ENCODE results near the gene STOML1. TPM values are rescaled to one million over a fixed set of nuclear protein-coding genes. Genes with fewer than 3 reads are reported as not detected.

The STOML1 gene
- polyA plus RNA-seq, 1 donor from 2014 or later: 49.5 TPM

- no peak overlapping the region for H3K4me3 ChIP-seq (ENCODE audit: low read length)
- H2AFZ ChIP-seq (ENCODE audit: low read depth, low read length): no peak overlapping the region
- no peaks in the 10 kb centered on the region for H3K9me2 ChIP-seq (ENCODE audit: insufficient read depth, low read length)
- no peaks in the 10 kb centered on the region for H3K9me3 ChIP-seq (ENCODE audit: low read length)
- no peak overlapping the region for H3K9ac ChIP-seq (ENCODE audit: low read length)
- H3K27ac ChIP-seq (ENCODE audit: low read length): no peak overlapping the region
- H3K4me2 ChIP-seq (ENCODE audit: low read length): no peak overlapping the region
- no peaks in the 10 kb centered on the region for H4K20me1 ChIP-seq (ENCODE audit: insufficient read depth)
- no peaks in the 10 kb centered on the region for H3K36me3 ChIP-seq (ENCODE audit: insufficient read depth, low read length)
- TF ChIP-seq MXI1 (conservative IDR thresholded peaks at IDR 0.05; ENCODE audit: poor library complexity, severe bottlenecking) (no peak), EP300 (conservative IDR thresholded peaks at IDR 0.05; ENCODE audit: poor library complexity, severe bottlenecking) (no peak), REST (IDR thresholded peaks at IDR 0.05; ENCODE audit: borderline replicate concordance) (no peak), TAF1 (IDR thresholded peaks at IDR 0.05; ENCODE audit: low read depth) (no peak), POLR2AphosphoS5 (IDR thresholded peaks at IDR 0.05) (no peak), CTCF (IDR thresholded peaks at IDR 0.05; ENCODE audit: poor library complexity, severe bottlenecking) (no peak), SMC3 (conservative IDR thresholded peaks at IDR 0.05; ENCODE audit: poor library complexity) (no peak), RAD21 (conservative IDR thresholded peaks at IDR 0.05) (no peak), EZH2 (IDR thresholded peaks at IDR 0.05; ENCODE audit: borderline replicate concordance, insufficient read depth, low read length, poor library complexity, severe bottlenecking) (no peak)
- H3K79me2 ChIP-seq (replicated peaks; ENCODE audit: insufficient read depth, low read length): no peaks in the 10 kb centered on the region
- H3F3A ChIP-seq (ENCODE audit: insufficient read depth, low read length, poor library complexity, severe bottlenecking): no peaks in the 10 kb centered on the region
- H3K27me3 ChIP-seq (ENCODE audit: insufficient read depth, low read depth, low read length): no peaks in the 10 kb centered on the region
These were observed 48.2 kb upstream of the STOML1 start for GRCh38 chr15:74040109-74040850.

GRCh38 chr15:74039656-74040010 is 47.5 kb upstream of the STOML1 start:
- Histone ChIP-seq H3K9ac (ENCODE audit: low read length) (no peak overlapping the region), H3K79me2 (replicated peaks; ENCODE audit: insufficient read depth, low read length) (no peaks in the 10 kb centered on the region), H3K4me2 (ENCODE audit: low read length) (no peak overlapping the region)

More at GRCh38 chr15:74039656-74040010, 47.5 kb upstream of the STOML1 start:
- TF ChIP-seq TAF1 (IDR thresholded peaks at IDR 0.05; ENCODE audit: low read depth) (no peak), MXI1 (conservative IDR thresholded peaks at IDR 0.05; ENCODE audit: poor library complexity, severe bottlenecking) (no peak), SMC3 (conservative IDR thresholded peaks at IDR 0.05; ENCODE audit: poor library complexity) (no peak), POLR2AphosphoS5 (IDR thresholded peaks at IDR 0.05) (no peak), REST (IDR thresholded peaks at IDR 0.05; ENCODE audit: borderline replicate concordance) (no peak), EZH2 (IDR thresholded peaks at IDR 0.05; ENCODE audit: borderline replicate concordance, insufficient read depth, low read length, poor library complexity, severe bottlenecking) (no peak), CTCF (IDR thresholded peaks at IDR 0.05; ENCODE audit: poor library complexity, severe bottlenecking) (no peak), EP300 (conservative IDR thresholded peaks at IDR 0.05; ENCODE audit: poor library complexity, severe bottlenecking) (no peak), RAD21 (conservative IDR thresholded peaks at IDR 0.05) (no peak)
- no peak overlapping the region for H3K27ac ChIP-seq (ENCODE audit: low read length)
- H3K27me3 ChIP-seq (ENCODE audit: insufficient read depth, low read depth, low read length): no peaks in the 10 kb centered on the region
- H2AFZ ChIP-seq (ENCODE audit: low read depth, low read length): no peak overlapping the region
- no peaks in the 10 kb centered on the region for H3K36me3 ChIP-seq (ENCODE audit: insufficient read depth, low read length)
- no peak overlapping the region for H3K4me3 ChIP-seq (ENCODE audit: low read length)
- no peaks in the 10 kb centered on the region for H4K20me1 ChIP-seq (ENCODE audit: insufficient read depth)
- no peaks in the 10 kb centered on the region for H3K9me2 ChIP-seq (ENCODE audit: insufficient read depth, low read length)
- H3K9me3 ChIP-seq (ENCODE audit: low read length): no peaks in the 10 kb centered on the region
- no peaks in the 10 kb centered on the region for H3F3A ChIP-seq (ENCODE audit: insufficient read depth, low read length, poor library complexity, severe bottlenecking)

Measured in neural cell (in vitro differentiated cells).